CD1c-positive myeloid dendritic cell (primary cell): ENCODE results near the gene TSPAN18.
A peak's percentile ranks its signal among the peaks of the same experiment; 100 is the strongest.

Experiments
- DNase-seq: peaks from one replicate; pipeline ENCODE4 v3.0.0-alpha.2; 2016; ENCODE audit errors: extremely low spot score

TSPAN18 gene

GRCh38 chr11:44711113-44711786, 15.5 kb upstream of the TSPAN18 start:
- DNase-seq, result no peak

- no peak for DNase-seq
Measured at GRCh38 chr11:44711787-44712608, 14.8 kb upstream of the TSPAN18 start.

DNA sequence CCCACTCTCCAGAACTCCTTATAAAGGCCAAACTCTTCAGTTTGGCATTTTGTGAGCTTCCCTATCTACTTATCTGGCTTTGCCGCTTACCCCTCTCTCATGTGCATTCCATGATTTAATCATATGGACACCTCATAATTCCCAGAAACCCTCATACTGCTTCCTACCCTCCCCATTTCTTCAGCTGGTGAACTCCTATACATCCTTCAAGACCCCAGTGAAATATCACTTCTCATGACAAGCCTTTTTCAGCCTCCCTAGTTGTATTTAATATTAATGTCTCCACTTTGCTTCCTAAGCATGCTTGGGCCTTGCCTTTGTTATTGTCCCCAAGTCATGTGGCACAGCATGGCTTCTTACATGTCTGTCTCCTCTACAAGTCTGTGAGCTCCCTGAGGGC, 13.7 kb upstream of the TSPAN18 start:
- DNase-seq, result no peak

DNA sequence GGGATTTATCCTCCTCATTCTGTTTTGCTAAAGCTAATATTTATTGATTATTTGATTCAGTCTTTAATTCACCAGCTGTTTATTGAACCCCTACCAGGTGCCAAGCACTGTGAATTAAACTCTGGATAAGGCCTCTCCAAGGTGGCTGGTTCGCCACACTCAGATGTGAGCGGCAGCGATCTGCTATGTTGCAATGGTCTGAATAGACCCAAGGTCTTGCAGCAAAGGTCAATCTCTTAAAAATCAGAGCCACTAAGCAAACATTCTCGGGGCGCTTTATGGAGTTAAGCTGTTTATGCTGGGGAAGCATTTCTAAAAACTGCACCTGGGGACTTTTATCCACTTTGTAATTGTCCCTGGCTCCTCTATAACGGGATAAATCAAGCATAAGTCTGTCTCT, 10.5 kb upstream of the TSPAN18 start:
- DNase-seq, result no peak

GRCh38 chr11:44718057-44718456, 8.7 kb upstream of the TSPAN18 start:
- no peak for DNase-seq

- DNase-seq, result no peak
Measured at GRCh38 chr11:44718612-44719390, 8.0 kb upstream of the TSPAN18 start.

DNA sequence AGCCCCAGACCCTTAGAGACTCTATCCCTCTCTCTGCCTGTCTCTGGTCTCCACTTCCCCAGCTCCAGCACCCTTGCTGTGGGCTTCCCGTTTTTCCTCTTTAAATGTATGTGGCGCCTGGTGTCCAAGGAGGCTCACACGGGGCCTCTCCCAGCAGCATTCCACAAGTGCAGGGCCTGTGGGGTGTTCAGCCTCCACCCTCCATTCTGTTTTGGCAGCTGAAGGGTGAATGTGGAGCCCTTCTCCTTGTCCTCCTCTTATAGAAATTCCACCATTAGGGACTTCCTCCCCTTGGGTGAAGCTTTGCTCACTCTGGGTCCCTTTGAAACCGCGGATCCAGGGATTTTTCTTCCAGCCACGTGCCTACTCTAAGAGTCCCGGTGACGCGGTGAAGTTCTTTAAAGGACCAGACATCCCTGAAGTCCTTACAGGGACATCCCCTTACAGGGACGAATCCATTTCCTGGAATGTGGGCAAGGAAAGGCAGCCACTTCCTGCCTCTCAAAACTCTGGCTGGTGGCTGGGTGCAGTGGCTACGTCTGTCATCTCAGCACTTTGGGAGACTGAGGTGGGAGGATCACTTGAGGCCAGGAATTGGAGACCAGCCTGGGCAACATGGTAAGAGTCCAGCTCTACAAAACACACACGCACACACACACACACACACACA, 1.6 kb upstream of the TSPAN18 start:
- DNase-seq, result no peak

GRCh38 chr11:44725757-44726282, 942 bp upstream of the TSPAN18 start:
- no peak for DNase-seq

DNA sequence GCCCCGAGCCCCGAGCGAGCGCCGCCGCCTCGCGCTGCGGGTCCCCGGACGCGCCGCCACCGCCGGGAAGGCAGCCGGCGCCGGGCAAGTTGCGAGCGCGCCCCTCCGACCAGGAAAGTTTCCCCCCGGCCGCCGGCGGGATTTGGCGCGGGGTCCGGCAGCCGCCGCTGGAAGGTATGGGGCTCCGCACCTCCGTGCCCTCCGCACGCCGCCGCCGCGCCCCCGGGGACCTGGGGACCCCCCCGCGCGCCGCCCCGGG, 281 bp downstream of the TSPAN18 start:
- DNase-seq, result no peak

- peak; percentile 70 for DNase-seq
Measured at GRCh38 chr11:44727373-44728287, 868 bp downstream of the TSPAN18 start.

GRCh38 chr11:44728491-44728910, 1.7 kb downstream of the TSPAN18 start:
- DNase-seq, result no peak

- no peak for DNase-seq
Measured at GRCh38 chr11:44729063-44729462, 2.3 kb downstream of the TSPAN18 start.

DNA sequence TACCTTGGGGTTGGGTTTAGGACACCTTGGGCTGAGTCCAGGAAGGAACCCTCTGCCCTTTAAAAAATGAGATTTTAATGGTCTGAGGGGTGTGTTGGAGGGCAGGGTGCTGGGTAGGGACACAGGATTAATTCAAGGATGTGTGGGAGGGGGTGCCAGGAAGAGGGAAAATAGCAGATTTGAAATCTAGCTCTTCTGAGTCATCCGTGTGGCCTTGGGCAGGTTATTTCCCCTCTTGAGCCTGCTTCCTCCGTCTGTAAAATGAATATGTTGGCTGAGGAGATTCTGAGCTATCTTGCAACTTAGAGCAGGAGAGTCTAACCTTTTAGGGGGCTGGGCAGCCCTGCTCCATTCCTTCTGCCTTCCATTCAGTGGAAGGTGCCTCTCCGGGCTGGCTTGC, 3.0 kb downstream of the TSPAN18 start:
- no peak for DNase-seq

DNA sequence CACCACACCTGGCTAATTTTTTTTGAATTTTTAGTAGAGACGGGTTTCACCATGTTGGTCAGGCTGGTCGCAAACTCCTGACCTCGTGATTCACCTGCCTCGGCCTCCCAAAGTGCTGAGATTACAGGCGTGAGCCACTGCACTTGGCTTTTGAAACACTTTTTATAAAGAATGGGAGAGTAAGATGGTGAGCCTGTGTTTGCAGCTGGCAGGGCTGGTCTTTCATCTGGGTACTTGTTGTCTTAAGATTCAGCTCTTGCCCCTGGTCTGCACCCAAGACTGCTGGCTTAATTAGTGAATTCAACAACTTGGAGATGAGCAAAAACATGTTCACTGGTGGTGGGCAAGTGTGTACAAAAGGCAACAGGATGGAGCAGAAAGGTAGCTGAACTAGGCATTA, 4.0 kb downstream of the TSPAN18 start:
- no peak for DNase-seq

GRCh38 chr11:44731685-44732430, 5.1 kb downstream of the TSPAN18 start:
- DNase-seq, result no peak

DNA sequence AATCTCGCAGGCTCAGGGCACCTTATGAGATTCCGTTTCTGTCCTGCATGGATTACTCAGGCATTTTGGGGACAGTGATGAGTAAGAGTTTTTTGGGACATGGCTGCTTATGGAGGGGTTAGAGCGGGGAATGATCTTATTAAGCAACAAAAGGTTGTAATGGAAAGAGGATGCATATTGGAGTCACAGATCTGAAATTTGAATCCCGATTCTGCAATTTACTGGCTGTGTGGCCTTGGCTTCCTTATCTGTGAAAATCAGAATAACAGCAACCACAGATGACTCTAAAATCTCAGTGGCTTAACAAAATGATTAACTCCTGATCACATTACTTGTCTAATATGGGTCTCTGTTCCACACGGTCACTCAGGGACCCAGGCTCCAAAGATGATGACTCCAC, 5.8 kb downstream of the TSPAN18 start:
- no peak for DNase-seq

DNA sequence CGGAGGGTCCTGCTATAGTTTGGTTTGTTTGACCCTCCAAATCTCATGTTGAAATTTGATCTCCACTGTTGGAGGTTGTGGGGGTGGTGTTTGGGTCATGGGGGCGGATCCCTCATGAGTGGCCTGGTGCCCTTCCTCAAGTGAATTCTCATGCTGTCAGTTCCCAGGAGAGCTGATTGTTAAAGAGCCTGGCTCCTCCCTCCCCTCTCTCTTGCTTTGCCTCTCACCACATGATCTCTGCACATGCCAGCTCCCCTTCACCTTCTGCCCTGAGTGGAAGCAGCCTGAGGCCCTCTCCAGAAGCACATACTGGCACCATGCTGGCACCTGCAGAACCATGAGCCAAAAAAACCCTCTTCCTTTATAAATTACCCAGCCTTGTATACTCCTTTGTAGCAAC, 7.1 kb downstream of the TSPAN18 start:
- DNase-seq, result no peak

DNA sequence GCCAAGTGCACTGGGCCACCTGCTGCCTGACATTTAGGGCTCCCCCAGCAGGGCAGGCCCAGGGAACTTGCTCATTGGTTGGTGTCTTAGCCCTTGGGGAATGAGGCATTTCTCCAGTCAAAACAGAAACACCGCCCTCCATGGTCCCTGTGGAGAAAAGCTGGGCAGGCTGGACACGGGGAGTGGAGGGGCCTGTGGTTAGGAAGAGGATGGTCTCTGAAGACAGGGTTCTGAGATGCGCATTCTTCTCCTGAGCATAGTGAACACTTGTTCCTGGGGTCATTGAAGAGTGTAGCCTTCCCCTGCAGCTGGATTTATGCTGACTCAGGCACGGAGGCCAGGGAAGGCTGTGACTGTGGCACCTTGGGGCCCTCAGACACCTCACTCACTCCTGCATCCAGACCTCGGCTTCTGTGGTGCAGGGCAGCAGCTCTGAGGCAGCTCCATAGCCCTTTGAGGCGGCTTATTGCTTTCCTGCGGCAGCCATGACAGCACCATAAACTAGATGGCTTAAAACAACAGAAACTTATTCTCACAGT, 8.2 kb downstream of the TSPAN18 start:
- DNase-seq, result no peak

DNA sequence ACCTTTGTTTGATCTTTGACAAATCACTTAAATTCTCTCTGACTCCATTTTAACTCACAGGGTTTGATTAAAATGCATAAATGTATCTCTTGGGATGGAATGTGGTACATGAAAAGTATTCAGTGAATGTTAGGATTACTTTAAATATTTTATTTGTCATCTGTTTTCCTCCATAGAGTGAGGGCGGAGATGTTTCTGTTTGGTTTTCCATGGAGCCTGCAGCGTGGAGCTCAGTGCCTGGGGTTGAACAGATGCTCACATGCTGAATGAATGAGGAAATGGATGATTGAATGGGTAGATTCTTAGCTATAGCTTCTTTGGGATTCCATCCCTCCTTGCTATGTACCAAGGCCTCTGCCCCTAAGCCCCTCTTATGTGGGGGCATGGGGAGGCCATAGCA, 10.0 kb downstream of the TSPAN18 start:
- DNase-seq, result no peak
